Measurements from ENCODE around the gene TOB1.

DNA sequence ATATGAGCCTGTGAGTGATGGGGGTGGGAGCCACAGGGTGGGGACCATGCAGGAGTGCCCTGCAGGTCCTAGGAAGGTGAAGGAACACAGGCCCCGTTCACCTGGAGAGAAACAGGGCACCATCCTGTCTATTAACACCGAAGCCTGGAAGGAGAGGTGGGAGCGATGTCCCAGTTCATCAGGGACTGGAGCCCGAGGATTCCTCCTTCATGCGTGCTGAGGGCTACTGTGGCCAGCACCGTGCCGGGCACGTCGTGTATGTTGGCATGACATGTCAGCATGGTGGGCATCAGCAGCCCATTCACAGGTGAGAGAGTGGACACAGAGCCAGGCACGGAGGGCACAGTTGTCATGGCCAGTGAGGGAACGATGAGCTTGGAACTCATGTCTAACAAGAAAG, 29.3 kb downstream of the TOB1 start:
- no peak for TF ChIP-seq CTCF (IDR thresholded peaks at IDR 0.05)
- TF ChIP-seq POLR2A (IDR thresholded peaks at IDR 0.05): no peak
- no peak for TF ChIP-seq POLR2AphosphoS5 (IDR thresholded peaks at IDR 0.05)
- TF ChIP-seq EP300 (IDR thresholded peaks at IDR 0.05): no peak

Data from stomach (tissue), 4 donors.